ENCODE measurements around the gene TMEM255A.

Gene TMEM255A

GRCh38 chrX:120308558-120308957 is 2.7 kb downstream of the TMEM255A start:
- no peak for DNase-seq (ENCODE audit: low read depth in 2 of 2)

- no peak for DNase-seq (ENCODE audit: low read depth in 2 of 2)
Observed at GRCh38 chrX:120306630-120307029, 4.6 kb downstream of the TMEM255A start.

- no peak for DNase-seq (ENCODE audit: low read depth in 2 of 2)
Observed at GRCh38 chrX:120305531-120306141, 5.6 kb downstream of the TMEM255A start.

- no peak for DNase-seq (ENCODE audit: low read depth in 2 of 2)
Observed at GRCh38 chrX:120304256-120304655, 7.0 kb downstream of the TMEM255A start.

GRCh38 chrX:120302434-120302833 is 8.8 kb downstream of the TMEM255A start:
- no peak for DNase-seq (ENCODE audit: low read depth in 2 of 2)

- no peak for DNase-seq (ENCODE audit: low read depth in 2 of 2)
Observed at GRCh38 chrX:120301960-120302359, 9.3 kb downstream of the TMEM255A start.

GRCh38 chrX:120301497-120301896 is 9.8 kb downstream of the TMEM255A start:
- DNase-seq (ENCODE audit: low read depth in 2 of 2) = no peak

GRCh38 chrX:120299928-120300327 is 11.3 kb downstream of the TMEM255A start:
- no peak for DNase-seq (ENCODE audit: low read depth in 2 of 2)

GRCh38 chrX:120297923-120298322 is 13.3 kb downstream of the TMEM255A start:
- no peak for DNase-seq (ENCODE audit: low read depth in 2 of 2)

- no peak for DNase-seq (ENCODE audit: low read depth in 2 of 2)
Observed at GRCh38 chrX:120294651-120295050, 16.6 kb downstream of the TMEM255A start.

GRCh38 chrX:120293015-120293414 is 18.2 kb downstream of the TMEM255A start:
- no peak for DNase-seq (ENCODE audit: low read depth in 2 of 2)

GRCh38 chrX:120291211-120291610 is 20.1 kb downstream of the TMEM255A start:
- no peak for DNase-seq (ENCODE audit: low read depth in 2 of 2)

- no peak for DNase-seq (ENCODE audit: low read depth in 2 of 2)
Observed at GRCh38 chrX:120290107-120290506, 21.2 kb downstream of the TMEM255A start.

- DNase-seq (ENCODE audit: low read depth in 2 of 2) = no peak
Observed at GRCh38 chrX:120287513-120288112, 23.6 kb downstream of the TMEM255A start.

- DNase-seq (ENCODE audit: low read depth in 2 of 2) = no peak
Observed at GRCh38 chrX:120286733-120287512, 24.3 kb downstream of the TMEM255A start.

- no peak for DNase-seq (ENCODE audit: low read depth in 2 of 2)
Observed at GRCh38 chrX:120282697-120283096, 28.6 kb downstream of the TMEM255A start.

- no peak for DNase-seq (ENCODE audit: low read depth in 2 of 2)
Observed at GRCh38 chrX:120281761-120282160, 29.5 kb downstream of the TMEM255A start.

GRCh38 chrX:120281021-120281624 is 30.1 kb downstream of the TMEM255A start:
- no peak for DNase-seq (ENCODE audit: low read depth in 2 of 2)

GRCh38 chrX:120274958-120275357 is 36.3 kb downstream of the TMEM255A start:
- no peak for DNase-seq (ENCODE audit: low read depth in 2 of 2)

GRCh38 chrX:120274145-120274544 is 37.1 kb downstream of the TMEM255A start:
- no peak for DNase-seq (ENCODE audit: low read depth in 2 of 2)

- no peak for DNase-seq (ENCODE audit: low read depth in 2 of 2)
Observed at GRCh38 chrX:120271218-120271617, 40.0 kb downstream of the TMEM255A start.

- no peak for DNase-seq (ENCODE audit: low read depth in 2 of 2)
Observed at GRCh38 chrX:120270567-120270966, 40.7 kb downstream of the TMEM255A start.
